Neural progenitor cell (in vitro differentiated cells): ENCODE results near the gene EGFL6. TPM values are rescaled to one million over a fixed set of nuclear protein-coding genes. Genes with fewer than 3 reads are reported as not detected.

Experiments used
- DNase-seq: peaks from one replicate; pipeline ENCODE4 v3.0.0-alpha.2; 2016; ENCODE audit warnings: low spot score
- H2AFZ ChIP-seq: fragments of 200-600 bp; sonication (generic); replicated peaks from 2 replicates; pipeline ENCODE4 v1.6.1; 2016; ENCODE audit warnings: antibody characterized with exemption
- H3F3A ChIP-seq: fragments of 200-600 bp; sonication (generic); 2 replicates; pipeline ENCODE4 v1.6.1; 2016; ENCODE audit warnings: antibody characterized with exemption, low read depth
- H3K27ac ChIP-seq: fragments of 200-600 bp; sonication (generic); 2 replicates; pipeline ENCODE4 v1.5.1; 2016; ENCODE audit warnings: mild to moderate bottlenecking
- H3K27me3 ChIP-seq: fragments of 200-600 bp; sonication (generic); 2 replicates; pipeline ENCODE4 v1.6.1; 2016; ENCODE audit warnings: mild to moderate bottlenecking, moderate library complexity
- H3K36me3 ChIP-seq: fragments of 200-600 bp; sonication (generic); 2 replicates; pipeline ENCODE4 v1.5.1; 2016
- H3K4me1 ChIP-seq: fragments of 200-600 bp; sonication (generic); 2 replicates; pipeline ENCODE4 v1.6.1; 2016; ENCODE audit warnings: mixed run types
- H3K4me2 ChIP-seq: fragments of 200-600 bp; sonication (generic); 2 replicates; pipeline ENCODE4 v1.6.1; 2016
- H3K4me3 ChIP-seq: fragments of 200-600 bp; sonication (generic); 2 replicates; pipeline ENCODE4 v1.5.1; 2016
- H3K79me2 ChIP-seq: fragments of 200-600 bp; sonication (generic); 2 replicates; pipeline ENCODE4 v1.6.1; 2016; ENCODE audit warnings: low read depth
- H3K9ac ChIP-seq: fragments of 200-600 bp; sonication (generic); 2 replicates; pipeline ENCODE4 v1.6.1; 2016
- H3K9me3 ChIP-seq: fragments of 200-600 bp; sonication (generic); 2 replicates; pipeline ENCODE4 v1.5.1; 2016; ENCODE audit warnings: low read depth
- H4K20me1 ChIP-seq: fragments of 200-600 bp; sonication (generic); 2 replicates; pipeline ENCODE4 v1.6.1; 2016; ENCODE audit warnings: low read depth
- H3K27ac Mint-ChIP-seq: 3 replicates; pipeline ENCODE4 v1.8.0; 2021; ENCODE audit warnings: mixed read lengths
- H3K27me3 Mint-ChIP-seq: 2 replicates; pipeline ENCODE4 v1.8.0; 2022; ENCODE audit warnings: low read depth, mild to moderate bottlenecking, inconsistent platforms, moderate library complexity, mixed read lengths; ENCODE audit not compliant: insufficient read depth
- H3K36me3 Mint-ChIP-seq: 3 replicates; pipeline ENCODE4 v1.8.0; 2021; ENCODE audit warnings: mixed read lengths
- H3K4me1 Mint-ChIP-seq: 3 replicates; pipeline ENCODE4 v1.8.0; 2021; ENCODE audit warnings: mixed read lengths
- H3K4me3 Mint-ChIP-seq: 3 replicates; pipeline ENCODE4 v1.8.0; 2021; ENCODE audit warnings: mild to moderate bottlenecking, moderate library complexity, mixed read lengths
- H3K9me3 Mint-ChIP-seq: 3 replicates; pipeline ENCODE4 v1.8.0; 2020; ENCODE audit warnings: mixed read lengths
- EZH2 ChIP-seq: fragments of 200-600 bp; sonication (generic); IDR thresholded peaks from 2 replicates; pipeline ENCODE4 v1.6.1; 2017; ENCODE audit warnings: antibody characterized with exemption, mild to moderate bottlenecking, moderate library complexity
- EZH2phosphoT487 ChIP-seq: fragments of 200-600 bp; sonication (generic); IDR thresholded peaks from 2 replicates; pipeline ENCODE4 v1.6.1; 2017; ENCODE audit warnings: antibody characterized with exemption
- total RNA-seq: library from RNA; depleted of rRNA; stranded (reverse); fragments of >200 nt; gene quantifications from 2 replicates; pipeline ENCODE4 v1.2.3, GENCODE V29; 2015; ENCODE audit warnings: low replicate concordance
- TF ChIP-seq, protein P1 (sequence below): fragments of 200-600 bp; sonication (generic); IDR thresholded peaks from 2 replicates; pipeline ENCODE4 v1.5.1; 2017; ENCODE audit warnings: antibody characterized with exemption, mild to moderate bottlenecking

The EGFL6 gene
- total RNA-seq, 1 donor from 2014 or later: 1.2 TPM

DNA sequence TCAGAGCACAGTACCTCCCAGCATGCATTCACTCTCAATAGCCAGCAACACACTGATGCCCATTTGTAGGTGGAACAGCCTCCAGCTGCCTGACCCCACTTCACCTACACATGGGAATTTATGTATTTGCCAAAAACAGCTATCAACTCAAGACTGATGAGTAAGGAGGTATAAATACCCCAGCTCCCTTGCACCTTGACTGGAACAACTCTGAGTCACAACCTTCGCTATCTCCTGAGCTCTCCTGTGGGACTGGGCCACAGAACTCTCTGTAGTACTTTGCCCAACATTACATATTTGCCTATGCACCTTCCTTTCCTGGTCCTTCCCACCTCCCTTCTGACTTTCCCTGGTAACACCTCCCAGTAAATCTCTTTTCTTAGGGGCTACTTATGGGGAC, 16.5 kb upstream of the EGFL6 start:
- Mint-ChIP-seq H3K4me3 (no peak overlapping the region), H3K27ac (no peak overlapping the region), H3K36me3 (no peaks in the 10 kb centered on the region), H3K4me1 (no peaks in the 10 kb centered on the region), H3K27me3 (no peaks in the 10 kb centered on the region), H3K9me3 (no peaks in the 10 kb centered on the region)
- Histone ChIP-seq H3K9ac (no peak overlapping the region), H3K36me3 (no peaks in the 10 kb centered on the region), H3K79me2 (no peaks in the 10 kb centered on the region), H3K27me3 (no peaks in the 10 kb centered on the region), H3F3A (no peaks in the 10 kb centered on the region), H4K20me1 (no peaks in the 10 kb centered on the region), H3K4me2 (no peak overlapping the region), H3K4me1 (no peaks in the 10 kb centered on the region), H3K4me3 (no peak overlapping the region), H3K27ac (no peak overlapping the region), H2AFZ (no peak overlapping the region), H3K9me3 (no peaks in the 10 kb centered on the region)
- no peak for DNase-seq
- no peak for TF ChIP-seq EZH2phosphoT487

DNA sequence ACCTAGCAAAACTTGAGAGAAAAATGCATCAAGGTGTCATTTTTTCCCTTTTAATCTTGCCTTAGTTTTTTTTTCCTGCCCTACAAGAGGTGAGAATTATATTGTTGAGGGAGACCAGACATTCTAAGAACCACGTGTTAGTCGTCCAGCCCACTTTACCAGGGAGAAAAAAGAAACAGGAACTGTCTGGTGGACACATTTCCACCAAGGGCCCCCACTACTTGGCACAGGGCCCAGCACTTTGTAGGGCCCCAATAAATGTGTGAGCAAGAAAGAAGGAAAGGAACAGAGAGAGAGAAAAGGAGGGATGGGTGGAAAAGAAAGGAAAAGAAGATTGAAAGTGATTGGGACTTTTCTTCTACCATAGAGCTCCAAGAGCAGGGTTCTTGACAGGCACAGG, 3.9 kb upstream of the EGFL6 start:
- Histone ChIP-seq H3K9ac (no peak overlapping the region), H3K9me3 (no peaks in the 10 kb centered on the region), H3K27me3 (peaks cover 39% of the 10 kb centered on the region), H3F3A (no peaks in the 10 kb centered on the region), H3K4me2 (no peak overlapping the region), H4K20me1 (no peaks in the 10 kb centered on the region), H3K27ac (no peak overlapping the region), H3K4me3 (no peak overlapping the region), H2AFZ (no peak overlapping the region), H3K4me1 (peaks cover 5% of the 10 kb centered on the region), H3K79me2 (no peaks in the 10 kb centered on the region), H3K36me3 (no peaks in the 10 kb centered on the region)
- peaks cover 2% of the 10 kb centered on the region for H3K9me3 Mint-ChIP-seq
- no peak overlapping the region for H3K27ac Mint-ChIP-seq
- H3K27me3 Mint-ChIP-seq: peaks cover 11% of the 10 kb centered on the region
- peaks cover 8% of the 10 kb centered on the region for H3K4me1 Mint-ChIP-seq
- no peak overlapping the region for H3K4me3 Mint-ChIP-seq
- no peak for DNase-seq
- no peaks in the 10 kb centered on the region for H3K36me3 Mint-ChIP-seq
- TF ChIP-seq, protein P1, sequence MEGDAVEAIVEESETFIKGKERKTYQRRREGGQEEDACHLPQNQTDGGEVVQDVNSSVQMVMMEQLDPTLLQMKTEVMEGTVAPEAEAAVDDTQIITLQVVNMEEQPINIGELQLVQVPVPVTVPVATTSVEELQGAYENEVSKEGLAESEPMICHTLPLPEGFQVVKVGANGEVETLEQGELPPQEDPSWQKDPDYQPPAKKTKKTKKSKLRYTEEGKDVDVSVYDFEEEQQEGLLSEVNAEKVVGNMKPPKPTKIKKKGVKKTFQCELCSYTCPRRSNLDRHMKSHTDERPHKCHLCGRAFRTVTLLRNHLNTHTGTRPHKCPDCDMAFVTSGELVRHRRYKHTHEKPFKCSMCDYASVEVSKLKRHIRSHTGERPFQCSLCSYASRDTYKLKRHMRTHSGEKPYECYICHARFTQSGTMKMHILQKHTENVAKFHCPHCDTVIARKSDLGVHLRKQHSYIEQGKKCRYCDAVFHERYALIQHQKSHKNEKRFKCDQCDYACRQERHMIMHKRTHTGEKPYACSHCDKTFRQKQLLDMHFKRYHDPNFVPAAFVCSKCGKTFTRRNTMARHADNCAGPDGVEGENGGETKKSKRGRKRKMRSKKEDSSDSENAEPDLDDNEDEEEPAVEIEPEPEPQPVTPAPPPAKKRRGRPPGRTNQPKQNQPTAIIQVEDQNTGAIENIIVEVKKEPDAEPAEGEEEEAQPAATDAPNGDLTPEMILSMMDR: no peak

DNA sequence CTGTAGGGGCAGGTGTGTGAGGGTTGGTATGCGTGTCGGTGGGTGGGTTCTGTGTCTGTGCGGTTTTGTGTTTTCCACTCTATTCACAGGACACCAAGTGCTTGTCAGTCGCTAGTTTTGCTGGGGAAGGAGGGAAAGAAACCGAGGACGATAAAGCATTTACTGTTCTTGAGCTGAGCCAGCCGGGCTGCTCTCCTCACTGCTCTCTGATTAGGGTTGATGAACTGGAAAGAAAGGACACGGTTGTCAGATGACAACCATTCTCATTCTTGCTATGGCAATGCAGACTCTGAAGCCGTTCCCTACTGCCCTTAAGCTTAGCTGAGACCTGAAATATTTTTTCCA, 832 bp downstream of the EGFL6 start:
- Mint-ChIP-seq H3K36me3 (no peaks in the 10 kb centered on the region), H3K4me1 (peaks cover 5% of the 10 kb centered on the region), H3K9me3 (peaks cover 6% of the 10 kb centered on the region), H3K4me3 (peak overlapping the region; percentile 79), H3K27me3 (peaks cover 17% of the 10 kb centered on the region), H3K27ac (no peak overlapping the region)
- TF ChIP-seq, protein P1: no peak
- no peak for TF ChIP-seq EZH2
- TF ChIP-seq EZH2phosphoT487: no peak
- Histone ChIP-seq H3K4me2 (peak overlapping the region; percentile 92), H3K79me2 (no peaks in the 10 kb centered on the region), H4K20me1 (no peaks in the 10 kb centered on the region), H3K4me1 (no peaks in the 10 kb centered on the region), H3F3A (no peaks in the 10 kb centered on the region), H3K27me3 (peaks cover 57% of the 10 kb centered on the region), H3K27ac (no peak overlapping the region), H3K9ac (no peak overlapping the region), H2AFZ (no peak overlapping the region), H3K4me3 (peak overlapping the region; percentile 58), H3K36me3 (no peaks in the 10 kb centered on the region), H3K9me3 (no peaks in the 10 kb centered on the region)
- peak; percentile 13 for DNase-seq

DNA sequence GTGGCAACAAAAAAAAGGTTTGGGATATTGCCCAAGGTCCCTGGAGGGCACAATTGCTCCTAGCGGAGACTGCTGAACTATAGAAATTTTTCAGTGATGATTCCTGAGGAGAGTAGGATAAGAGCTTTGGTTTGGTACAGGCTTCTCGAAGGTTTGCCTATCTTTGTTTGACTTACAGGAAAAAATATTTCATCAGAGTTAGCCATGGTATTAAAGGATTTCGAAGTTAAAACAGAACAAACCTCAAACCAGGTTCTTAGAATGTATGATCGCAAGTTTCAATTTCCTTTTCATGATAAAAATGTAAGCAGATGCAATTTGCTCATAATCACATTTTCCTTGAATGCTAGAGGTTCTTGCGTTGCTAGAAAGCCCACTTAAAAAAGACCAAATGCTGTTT, 1.7 kb downstream of the EGFL6 start:
- H3K27me3 ChIP-seq: peaks cover 57% of the 10 kb centered on the region

More for the DNA sequence above, 1.7 kb downstream of the EGFL6 start:
- no peak for DNase-seq
- Mint-ChIP-seq H3K9me3 (peaks cover 6% of the 10 kb centered on the region), H3K27me3 (peaks cover 17% of the 10 kb centered on the region), H3K4me3 (no peak overlapping the region), H3K36me3 (no peaks in the 10 kb centered on the region), H3K4me1 (peaks cover 5% of the 10 kb centered on the region), H3K27ac (no peak overlapping the region)
- no peak overlapping the region for H3K27ac ChIP-seq
- H3F3A ChIP-seq: no peaks in the 10 kb centered on the region
- H3K4me1 ChIP-seq: no peaks in the 10 kb centered on the region
- TF ChIP-seq EZH2 (no peak), EZH2phosphoT487 (no peak)
- TF ChIP-seq, protein P1: no peak
- no peak overlapping the region for H2AFZ ChIP-seq
- no peaks in the 10 kb centered on the region for H3K9me3 ChIP-seq
- no peaks in the 10 kb centered on the region for H4K20me1 ChIP-seq
- H3K9ac ChIP-seq: no peak overlapping the region
- no peak overlapping the region for H3K4me3 ChIP-seq
- H3K4me2 ChIP-seq: no peak overlapping the region
- H3K36me3 ChIP-seq: no peaks in the 10 kb centered on the region
- no peaks in the 10 kb centered on the region for H3K79me2 ChIP-seq
